IPS-NIHi11 (cell line): ENCODE data around the gene PMF1.
"Not testable (repeated sequence)": the region's sequence is repeated elsewhere in the genome, so short reads cannot be mapped to it uniquely, and the experiment has no call there.

Experiments
- DNase-seq: peaks from one replicate; pipeline ENCODE4 v3.0.0; 2012; ENCODE audit warnings: mixed read lengths, low spot score

Gene PMF1

DNA sequence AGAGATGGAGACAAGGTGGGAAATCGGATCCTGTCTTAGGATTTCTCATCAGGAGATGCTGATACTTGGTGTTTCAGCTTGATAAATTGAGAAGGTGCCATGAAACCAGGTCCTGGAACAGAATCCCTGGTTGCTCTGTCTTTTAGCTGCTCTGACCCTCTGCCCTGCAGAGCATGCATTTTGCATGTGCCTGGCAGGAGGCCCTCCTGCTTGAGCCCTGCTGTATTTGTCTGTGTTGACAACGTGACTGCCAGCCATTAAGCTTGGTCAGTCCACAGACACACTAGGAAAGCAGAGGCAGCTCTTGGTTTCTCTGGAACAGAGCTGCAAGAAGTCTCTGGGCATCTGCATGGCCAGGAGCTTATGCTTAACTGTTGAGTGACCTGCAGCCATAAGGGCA, 16.4 kb upstream of the PMF1 start:
- DNase-seq = no peak

DNA sequence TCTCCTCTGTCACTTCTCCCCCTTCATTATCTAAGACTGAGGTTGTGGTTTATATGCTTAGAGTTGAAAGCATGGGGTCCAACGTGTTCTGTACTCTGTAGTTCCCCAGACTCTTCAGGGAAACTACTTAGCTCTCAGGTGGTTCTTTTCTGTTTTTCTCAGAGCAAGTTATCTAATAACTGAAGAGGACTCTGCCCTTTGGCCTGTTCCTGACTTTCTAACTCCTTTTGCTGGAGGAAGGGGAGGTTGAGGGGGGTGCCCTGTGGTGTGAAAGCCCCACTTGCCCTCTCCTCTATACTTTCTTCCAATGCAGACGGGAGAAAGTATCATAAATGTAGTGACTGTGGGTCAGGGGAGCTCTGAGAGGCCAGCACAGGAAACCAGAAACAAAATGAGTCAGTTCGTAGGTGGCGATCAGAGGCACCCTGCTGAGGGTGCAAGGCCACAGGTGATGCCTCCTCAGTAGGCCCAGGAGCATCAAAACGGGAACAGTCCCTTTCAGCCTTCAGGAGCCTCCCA, 13.9 kb upstream of the PMF1 start:
- DNase-seq = no peak

DNA sequence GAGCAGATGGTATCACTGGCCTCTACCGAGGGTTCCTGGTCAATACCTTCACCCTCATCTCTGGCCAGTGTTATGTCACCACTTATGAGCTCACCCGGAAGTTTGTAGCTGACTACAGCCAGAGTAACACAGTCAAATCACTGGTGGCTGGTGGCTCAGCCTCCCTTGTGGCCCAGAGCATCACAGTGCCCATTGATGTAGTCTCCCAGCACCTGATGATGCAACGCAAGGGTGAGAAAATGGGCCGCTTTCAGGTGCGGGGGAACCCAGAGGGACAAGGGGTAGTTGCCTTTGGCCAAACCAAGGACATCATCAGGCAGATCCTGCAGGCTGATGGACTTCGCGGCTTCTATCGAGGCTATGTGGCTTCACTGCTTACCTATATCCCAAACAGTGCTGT, 12.8 kb upstream of the PMF1 start:
- DNase-seq = no peak

DNA sequence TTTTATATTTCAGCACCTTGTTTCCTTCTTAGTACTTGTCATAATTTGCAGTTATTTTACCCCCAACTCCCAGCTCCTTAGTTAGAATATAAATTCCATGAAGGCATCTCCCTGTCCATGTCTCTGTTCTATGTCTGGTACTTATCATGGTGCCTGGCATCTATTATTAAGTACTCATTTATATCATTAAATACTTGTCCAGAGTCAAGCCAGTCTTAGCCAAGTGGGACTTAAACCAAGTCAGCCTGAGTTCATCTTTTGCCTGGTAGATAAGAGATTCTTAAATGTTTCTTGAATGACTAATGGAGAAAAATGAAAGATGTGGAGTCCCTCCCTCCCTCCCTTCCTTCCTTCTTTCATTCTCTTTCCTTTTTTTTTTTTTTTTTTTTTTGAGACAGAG, 9.5 kb upstream of the PMF1 start:
- no peak for DNase-seq

DNA sequence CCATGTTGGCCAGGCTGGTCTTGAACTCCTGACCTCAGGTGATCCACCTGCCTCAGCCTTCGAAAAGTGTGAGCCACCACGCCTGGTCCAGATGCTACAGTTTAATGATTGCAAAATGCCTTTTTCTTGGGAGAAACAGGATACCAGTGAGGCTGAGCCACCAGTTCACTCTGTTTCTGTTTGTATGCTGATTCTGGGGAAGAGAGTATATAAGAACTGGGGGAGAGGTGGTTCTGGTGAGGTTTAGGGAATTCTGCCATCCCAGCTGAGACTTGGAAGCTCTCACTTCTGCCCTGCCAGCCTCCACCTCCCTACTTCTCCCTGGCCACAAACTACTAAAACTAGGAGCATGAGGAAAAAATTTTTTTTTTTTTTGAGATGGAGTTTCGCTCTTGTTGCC, 8.1 kb upstream of the PMF1 start:
- no peak for DNase-seq

DNA sequence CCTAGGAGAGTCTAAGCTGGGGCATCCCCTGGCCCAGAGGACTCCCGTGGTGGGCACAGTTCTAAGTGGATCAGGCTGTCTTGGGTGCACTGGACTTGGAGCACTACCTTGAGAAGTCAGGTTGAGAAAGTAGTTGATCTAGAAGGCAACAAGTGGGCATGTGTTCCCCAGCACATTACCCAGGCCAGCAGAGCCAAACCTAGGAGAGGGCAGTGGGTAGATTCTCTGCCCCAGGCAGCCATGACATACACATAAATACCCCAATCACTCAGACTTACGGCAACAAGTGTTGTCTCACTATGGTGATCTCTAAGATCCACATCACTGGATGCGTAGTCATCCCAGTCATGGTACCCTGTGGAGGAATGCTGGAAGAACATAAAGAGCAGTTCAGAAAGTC, 1.6 kb upstream of the PMF1 start:
- DNase-seq = no peak

DNA sequence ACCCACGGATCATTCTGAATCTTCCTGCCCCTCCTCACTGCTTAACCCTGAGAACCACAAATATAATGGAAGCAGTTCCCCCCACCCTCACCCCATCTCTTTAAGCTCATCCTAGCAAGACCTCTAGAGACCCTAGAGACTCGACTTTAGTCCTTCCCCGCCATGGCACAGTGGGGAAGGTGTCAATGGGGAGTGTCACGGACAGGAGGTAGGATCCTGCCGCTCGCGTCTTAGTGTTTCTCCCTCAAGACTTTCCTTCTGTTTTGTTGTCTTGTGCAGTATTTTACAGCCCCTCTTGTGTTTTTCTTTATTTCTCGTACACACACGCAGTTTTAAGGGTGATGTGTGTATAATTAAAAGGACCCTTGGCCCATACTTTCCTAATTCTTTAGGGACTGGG, 677 bp upstream of the PMF1 start:
- DNase-seq = no peak

DNA sequence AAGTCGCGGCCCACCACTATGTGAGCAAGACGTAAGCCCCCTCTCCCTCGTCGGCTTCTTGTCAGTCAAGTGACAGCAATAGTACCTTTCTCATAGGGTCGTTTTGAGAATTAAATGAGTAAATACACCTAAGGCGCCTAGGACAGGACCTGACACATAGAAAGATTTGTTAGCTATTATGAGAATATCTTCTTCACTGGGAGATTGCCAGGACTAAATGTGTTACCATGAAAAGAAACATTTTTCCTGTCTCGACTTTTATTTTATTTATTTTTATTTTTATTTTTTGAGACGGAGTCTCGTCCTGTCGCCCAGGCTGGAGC, 798 bp downstream of the PMF1 start:
- DNase-seq = peak; percentile 41

DNA sequence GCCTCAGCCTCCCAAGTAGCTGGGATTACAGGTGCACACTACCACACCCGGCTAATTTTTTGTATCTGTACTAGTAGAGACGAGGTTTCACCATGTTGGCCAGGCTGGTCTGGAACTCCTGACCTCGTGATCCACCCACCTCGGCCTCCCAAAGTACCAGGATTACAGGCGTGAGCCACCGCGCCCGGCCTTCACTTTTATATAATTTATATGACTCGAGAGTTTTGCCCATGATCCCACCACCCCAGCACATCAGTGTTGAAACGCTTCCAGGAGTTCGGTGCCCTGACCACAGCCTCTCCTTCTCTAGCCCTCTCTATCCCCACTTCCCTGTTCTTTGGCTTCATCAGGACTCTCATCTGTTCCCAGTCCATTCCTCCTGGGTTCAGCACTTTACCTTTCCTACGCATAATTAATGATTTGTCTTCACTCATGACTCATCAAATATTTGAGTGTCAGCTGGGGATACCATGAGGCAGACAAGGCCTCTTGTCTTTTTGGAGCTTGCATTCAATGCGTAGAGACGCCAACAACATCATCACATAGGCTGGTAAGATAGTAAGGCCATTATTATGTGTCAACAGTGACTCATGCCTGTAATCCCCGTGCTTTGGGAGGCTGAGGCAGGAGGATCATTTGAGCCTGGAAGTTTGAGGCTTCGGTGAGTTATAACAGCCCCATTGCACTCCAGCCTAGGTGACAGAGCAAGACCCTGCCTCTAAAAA, 1.4 kb downstream of the PMF1 start:
- no peak for DNase-seq

DNA sequence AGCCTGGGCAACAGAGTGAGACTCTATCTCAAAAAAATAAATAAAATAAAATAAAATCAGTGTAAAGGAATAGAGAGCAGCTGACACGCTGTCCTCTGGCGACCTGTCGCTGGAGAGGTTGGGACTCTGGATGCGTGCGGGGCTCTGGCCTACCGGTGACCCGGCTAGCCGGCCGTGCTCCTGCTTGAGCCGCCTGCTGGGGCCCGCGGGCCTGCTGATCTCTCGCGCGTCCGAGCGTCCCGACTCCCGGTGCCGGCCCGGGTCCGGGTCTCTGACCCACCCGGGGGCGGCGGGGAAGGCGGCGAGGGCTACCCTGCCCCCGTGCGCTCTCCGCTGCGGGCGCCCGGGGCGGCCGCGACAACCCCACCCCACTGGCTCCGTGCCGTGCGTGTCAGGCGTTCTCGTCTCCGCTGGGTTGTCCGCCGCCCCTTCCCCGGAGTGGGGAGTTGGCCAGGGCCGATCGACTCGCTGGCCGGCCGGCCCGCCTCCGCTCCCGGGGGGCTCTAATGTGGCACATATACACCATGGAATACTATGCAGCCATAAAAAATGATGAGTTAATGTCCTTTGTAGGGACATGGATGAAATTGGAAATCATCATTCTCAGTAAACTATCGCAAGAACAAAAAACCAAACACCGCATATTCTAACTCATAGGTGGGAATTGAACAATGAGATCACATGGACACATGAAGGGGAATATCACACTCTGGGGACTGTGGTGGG, 3.7 kb downstream of the PMF1 start:
- not testable (repeated sequence) for DNase-seq

DNA sequence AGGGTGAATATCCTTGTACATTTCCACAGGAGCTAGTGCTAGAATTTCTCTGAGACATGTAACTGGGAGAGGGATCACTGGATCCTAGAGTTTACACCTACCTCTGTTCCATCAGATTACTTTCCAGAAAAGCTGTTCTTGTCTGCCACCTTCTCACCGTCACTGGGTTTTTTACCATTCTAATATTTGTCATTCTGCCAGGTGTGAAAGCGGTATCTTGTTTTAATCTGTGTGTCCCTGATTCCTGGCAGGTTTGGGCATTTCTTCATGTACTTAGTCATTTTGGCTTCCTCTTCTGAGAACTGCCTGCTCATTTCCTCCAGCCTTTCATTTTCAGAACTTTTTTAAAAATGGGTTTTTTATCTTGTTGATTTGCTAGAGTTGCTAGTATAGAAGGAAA, 5.1 kb downstream of the PMF1 start:
- no peak for DNase-seq

DNA sequence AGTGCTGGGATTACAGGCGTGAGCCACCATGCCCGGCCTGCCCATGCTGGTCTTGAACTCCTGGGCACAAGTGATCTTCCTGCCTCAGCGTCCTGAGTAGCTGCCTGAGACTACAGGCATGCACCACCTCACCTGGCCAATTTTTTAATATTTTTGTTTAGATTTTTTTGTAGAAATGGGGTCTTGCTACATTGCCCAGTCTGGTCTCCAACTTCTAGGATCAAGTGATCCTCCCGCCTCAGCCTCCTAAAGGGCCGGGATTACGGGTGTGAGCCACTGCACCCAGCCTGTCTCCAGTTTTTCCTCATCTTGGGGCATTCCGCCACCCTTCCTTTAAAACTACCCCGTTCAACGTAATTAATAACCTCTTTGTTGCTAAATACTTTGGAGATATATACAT, 7.4 kb downstream of the PMF1 start:
- DNase-seq = no peak

DNA sequence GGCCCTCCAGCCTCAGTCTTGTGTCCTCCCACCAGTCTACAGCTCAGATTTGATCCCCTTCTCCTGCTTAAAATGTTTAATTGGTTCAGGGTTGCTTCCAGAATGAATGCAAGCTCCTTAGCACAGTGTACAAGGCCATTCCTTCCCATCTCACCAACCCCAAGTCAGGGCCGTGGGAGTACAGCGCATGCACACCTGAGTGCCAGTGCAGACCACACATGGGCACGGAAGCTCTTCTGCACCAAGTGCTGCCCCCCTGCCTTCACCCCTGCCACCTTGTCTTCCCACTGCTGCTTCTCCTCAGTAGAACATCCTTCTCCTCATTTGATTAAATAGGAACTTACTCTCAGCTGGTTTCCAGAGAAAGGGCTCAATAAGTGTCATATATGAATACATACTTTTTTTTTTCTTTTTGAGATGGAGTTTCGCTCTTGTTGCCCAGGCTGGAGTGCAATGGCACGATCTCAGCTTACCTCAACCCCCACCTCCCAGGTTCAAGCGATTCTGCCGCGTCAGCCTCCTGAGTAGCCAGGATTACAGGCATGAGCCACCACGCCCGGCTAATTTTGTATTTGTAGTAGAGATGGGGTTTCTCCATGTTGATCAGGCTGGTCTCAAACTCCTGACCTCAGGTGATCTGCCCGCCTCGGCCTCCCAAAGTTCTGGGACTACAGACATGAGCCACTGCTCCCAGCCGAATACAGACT, 9.3 kb downstream of the PMF1 start:
- no peak for DNase-seq

DNA sequence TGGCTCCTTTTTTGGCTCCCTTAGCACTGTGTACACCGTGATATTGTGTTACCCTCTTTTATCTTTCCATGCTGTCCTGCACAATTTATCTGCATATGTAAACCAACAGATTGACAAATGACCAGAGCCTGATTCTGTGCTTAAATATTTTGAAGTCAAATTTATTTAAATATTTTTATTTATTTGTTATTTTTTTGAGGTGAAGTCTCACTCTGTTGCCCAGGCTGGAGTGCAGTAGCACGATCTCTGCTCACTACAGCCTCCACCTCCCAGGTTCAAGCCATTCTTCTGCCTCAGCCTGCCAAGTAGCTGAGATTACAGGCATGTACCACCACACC, 12.8 kb downstream of the PMF1 start:
- no peak for DNase-seq

DNA sequence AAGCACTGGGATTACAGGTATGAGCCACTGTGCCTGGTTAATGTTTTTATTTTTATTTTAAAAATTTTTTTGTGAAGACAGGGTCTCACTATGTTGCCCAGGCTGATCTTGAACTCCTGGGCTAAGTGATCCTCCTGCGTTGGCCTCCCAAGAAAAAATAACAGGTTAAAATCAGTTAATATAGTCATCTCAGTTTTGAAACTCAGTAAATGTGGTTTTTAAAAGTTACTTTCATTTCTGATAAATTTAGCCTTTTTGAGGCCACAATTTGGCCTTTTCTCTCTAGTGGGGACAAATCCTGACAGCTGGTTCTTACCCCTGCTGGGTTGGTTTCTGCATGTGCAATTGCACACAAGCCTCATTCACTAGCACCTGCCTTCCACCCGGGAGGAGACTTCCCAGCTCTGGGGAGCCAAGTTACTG, 13.3 kb downstream of the PMF1 start:
- DNase-seq = no peak

DNA sequence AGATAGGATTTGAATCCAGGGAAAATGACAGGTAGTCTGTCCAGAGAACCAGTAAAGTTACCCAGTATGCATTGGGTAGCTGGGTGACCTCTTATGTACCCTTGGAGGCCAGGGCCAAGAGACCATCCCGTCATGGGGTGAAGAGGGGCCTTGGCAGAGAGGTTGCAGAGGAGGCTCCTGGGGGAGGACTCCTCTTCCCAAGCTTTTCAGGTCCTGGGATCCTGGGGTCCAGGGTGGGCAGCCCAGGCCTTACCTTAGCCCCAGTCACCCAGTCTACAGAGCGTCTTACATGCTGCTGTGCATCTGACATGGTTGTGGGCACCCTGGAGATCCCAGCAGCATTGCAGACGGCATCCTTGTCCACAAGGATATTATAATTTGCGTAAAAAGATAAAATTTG, 14.0 kb downstream of the PMF1 start:
- no peak for DNase-seq

DNA sequence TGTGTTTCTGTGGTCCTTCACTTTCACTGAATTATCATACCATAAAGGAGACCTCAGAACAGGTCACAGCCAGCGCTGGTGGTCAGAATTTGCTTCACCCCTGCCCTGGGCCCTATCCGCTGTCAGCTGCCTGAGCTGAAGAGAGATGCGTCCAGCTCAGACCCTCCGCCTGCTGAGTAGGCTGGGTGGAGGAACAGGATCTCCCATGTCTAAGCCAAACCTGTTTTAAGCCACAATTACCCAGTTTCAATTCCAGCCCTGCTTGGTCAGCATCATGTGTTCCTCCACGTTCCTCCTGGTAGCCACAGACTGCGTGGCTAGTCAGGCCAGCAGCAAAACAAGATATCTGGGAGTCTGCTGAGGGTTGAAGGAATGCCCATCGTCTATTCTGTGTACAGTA, 15.7 kb downstream of the PMF1 start:
- no peak for DNase-seq

DNA sequence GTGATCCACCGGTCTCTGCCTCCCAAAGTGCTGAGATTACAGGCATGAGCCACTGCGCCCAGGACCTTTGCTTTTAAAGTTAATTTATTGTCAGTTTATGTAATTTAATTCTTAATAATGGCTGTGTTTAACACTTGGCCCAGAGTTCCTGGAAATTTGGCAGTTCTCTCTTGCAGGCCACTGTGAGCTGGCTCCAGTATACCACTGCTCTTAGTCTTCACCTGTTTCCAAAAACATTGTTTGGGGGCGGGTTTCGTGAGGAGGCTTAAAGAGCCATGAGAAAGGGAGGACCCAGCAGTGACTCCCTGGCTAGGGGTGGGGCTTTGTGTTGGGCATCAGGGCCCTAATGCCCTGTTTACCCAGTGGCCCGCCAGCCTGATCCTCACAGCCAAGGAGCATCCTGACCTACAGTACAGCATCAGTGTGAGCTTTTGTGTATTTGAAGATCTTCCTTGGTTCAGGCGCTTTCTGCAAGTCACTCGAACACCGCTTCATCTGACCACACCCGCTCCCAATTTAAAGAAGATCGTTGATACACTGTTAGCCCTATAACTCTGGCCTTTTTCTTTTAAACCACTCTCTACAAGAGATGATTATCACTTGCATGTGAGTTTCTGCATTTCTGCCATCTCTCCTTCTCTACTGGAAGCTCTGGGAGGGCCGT, 17.1 kb downstream of the PMF1 start:
- no peak for DNase-seq

DNA sequence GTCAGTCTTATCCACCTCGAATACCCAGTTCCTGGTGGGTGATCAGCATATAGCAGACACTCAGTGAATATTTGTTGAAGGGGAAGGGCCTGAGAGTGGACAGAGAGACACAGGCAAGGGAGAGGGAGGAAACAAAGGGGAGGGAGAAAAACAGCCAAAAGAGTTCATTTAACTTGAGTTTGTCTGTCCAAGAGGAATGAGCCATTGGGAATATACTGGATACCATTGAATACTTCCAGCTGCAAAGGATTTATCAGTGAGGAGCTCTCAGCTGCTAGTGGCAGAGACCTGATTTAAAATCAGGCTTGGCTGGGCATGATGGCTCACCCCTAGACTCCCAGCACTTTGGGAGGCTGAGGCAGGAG, 17.6 kb downstream of the PMF1 start:
- no peak for DNase-seq

DNA sequence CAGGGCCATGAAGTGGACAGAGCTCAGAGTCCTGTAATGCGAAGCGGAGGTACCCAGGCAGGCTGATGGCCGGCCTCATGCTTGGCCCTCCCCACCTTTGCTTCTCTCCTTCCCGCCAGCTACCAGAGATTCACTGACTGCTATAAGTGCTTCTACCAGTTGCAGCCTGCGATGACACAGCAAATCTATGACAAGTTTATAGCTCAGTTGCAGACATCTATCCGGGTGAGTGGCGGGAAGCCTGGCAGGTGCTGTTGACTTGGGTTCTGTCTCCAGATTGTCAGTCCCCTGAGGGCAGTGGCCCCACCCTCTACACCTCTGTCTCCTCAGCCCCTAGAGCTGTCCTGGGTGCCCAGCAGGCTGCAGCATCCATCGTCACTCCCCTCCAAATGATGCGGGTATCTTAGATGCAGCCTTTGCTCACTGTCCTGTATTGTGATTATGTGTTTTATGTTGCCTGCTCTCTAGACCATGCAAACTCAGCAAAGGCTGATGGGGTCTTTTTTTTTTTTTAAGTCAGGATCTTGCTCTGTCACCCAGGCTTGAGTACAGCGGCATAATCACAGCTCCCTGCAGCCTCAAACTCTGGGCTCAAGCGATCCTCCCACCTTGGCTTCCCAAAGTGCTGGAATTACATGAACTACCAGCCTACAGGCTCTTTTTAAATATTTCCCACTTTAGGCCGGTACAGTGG, 19.5 kb downstream of the PMF1 start:
- no peak for DNase-seq

DNA sequence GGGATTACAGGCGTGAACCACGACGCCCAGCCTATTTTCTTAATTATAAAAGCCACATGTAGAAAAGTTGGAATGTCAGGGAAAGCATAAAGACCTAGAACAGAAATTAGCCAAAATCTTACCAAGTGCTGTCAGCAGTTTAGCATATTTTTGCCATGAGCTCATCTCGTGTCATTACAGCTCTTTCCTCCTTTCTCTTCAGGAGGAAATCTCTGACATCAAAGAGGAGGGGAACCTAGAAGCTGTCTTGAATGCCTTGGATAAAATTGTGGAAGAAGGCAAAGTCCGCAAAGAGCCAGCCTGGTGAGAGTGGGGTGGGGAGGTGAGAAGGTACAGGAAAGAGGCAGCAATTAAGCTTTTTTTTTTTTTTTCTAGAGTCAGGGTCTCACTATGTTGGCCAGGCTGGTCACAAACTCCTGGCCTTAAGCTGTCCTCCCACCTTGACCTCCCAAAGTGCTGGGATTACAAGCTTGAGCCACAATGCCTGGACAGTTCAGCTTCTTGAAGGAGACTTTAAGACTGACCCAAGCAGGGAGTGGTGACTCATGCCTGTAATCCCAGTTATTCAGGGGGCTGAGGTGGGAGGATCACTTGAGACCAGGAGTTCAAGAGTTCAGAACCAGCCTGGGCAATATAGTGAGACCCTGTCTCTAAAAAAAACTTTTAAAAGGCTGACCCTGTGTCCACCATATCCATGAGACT, 20.8 kb downstream of the PMF1 start:
- DNase-seq = no peak

DNA sequence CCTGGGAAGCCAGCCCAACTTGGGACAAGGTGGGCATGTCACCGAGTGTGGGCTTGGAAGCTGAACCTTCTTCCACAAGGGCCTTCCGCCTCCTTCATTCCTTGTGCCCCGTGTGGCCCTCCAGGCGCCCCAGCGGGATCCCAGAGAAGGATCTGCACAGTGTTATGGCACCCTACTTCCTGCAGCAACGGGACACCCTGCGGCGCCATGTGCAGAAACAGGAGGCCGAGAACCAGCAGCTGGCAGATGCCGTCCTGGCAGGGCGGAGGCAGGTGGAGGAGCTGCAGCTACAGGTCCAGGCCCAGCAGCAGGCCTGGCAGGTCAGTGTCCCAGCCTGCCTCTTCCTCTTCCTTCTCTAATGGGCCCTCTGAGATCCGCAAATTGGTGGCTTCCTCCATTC, 23.4 kb downstream of the PMF1 start:
- DNase-seq = no peak
